Activated CD8-positive, alpha-beta memory T cell treated with anti-CD3 and anti-CD28 coated beads for 36 hours (primary cell): ENCODE measurements around the gene STAM. TPM values are rescaled to one million over a fixed set of nuclear protein-coding genes. Genes with fewer than 3 reads are reported as not detected.
"Not testable (repeated sequence)": the region's sequence is repeated elsewhere in the genome, so short reads cannot be mapped to it uniquely, and the experiment has no call there.

Source experiments
- CTCF ChIA-PET: fragments of 350-600 bp; sonication (Branson Sonifier 250); formaldehyde crosslinking; loops from one replicate; lab custom pipeline; 2021; ENCODE audit warnings: antibody characterized with exemption; lab: Charles Lee
- POLR2A ChIA-PET: fragments of 350-600 bp; sonication (Branson Sonifier 250); formaldehyde crosslinking; loops from one replicate; lab custom pipeline; 2021; ENCODE audit warnings: antibody characterized with exemption; lab: Charles Lee
- total RNA-seq, 2 experiments: library from RNA; stranded (reverse); gene quantifications; one replicate each; pipeline ENCODE4 v1.2.3, GENCODE V29; 2021

STAM gene
- total RNA-seq, 2 experiments from 2014 or later, result 21.2 to 24.2 TPM

GRCh38 chr10:17709492-17709891 lies 65.5 kb downstream of the STAM start:
- ChIA-PET CTCF (no interaction called here), POLR2A (no interaction called here)

DNA sequence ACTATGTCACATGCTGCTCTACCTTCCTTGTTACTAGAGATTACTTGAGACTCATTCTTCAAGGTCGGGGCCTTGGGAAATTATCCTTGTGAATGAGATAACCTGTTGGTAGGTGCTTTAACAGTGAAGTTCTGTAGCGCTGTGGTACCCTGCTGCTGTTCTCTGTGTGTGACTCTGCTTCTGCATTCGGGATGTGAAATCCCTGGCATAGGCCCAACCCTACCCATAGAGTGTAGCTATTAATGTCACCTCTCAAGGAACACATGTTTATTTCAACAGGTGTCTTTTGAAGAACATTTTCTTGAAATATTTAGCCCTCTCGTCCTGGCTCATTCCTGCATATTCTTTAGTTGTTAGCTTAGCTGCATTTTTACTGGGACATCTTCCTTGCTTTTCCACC lies 66.2 kb downstream of the STAM start:
- ChIA-PET CTCF (no interaction called here), POLR2A (no interaction called here)

GRCh38 chr10:17712053-17712452 lies 68.1 kb downstream of the STAM start:
- CTCF ChIA-PET, result no interaction called here
- POLR2A ChIA-PET, result no interaction called here

GRCh38 chr10:17712717-17713471 lies 68.9 kb downstream of the STAM start:
- ChIA-PET POLR2A (no interaction called here), CTCF (no interaction called here)

GRCh38 chr10:17713758-17714157 lies 69.8 kb downstream of the STAM start:
- POLR2A ChIA-PET, result no interaction called here
- CTCF ChIA-PET, result no interaction called here

- ChIA-PET CTCF (no interaction called here), POLR2A (no interaction called here)
Measured at GRCh38 chr10:17716161-17716560, 72.2 kb downstream of the STAM start.

- CTCF ChIA-PET, POLR2A ChIA-PET: not testable (repeated sequence)
Measured at GRCh38 chr10:17722317-17723014, 78.5 kb downstream of the STAM start.

DNA sequence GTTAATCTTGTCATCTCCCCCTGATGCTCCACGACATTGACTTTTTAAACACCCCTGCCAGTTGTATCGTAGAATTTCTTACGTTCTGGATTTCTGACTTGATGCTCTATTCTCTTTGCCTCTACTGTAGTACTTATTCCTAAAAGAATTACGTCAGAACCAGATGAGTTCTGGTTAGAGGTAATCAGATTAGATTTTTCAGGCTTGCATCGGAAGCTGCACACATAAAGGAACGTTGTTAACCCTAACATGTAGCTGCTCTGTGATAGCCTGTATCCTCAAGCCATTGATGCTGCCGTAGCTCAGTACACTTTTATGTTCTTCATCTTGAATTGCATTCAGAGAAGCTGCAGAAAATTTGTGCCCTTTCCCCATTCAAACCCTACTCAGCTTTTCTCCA lies 81.8 kb downstream of the STAM start:
- ChIA-PET CTCF (no interaction called here), POLR2A (no interaction called here)

- CTCF ChIA-PET, result no interaction called here
- POLR2A ChIA-PET, result no interaction called here
Measured at GRCh38 chr10:17729630-17730029, 85.7 kb downstream of the STAM start.

- ChIA-PET POLR2A (interaction anchor here (0.7 kb wide), 1 partner anchor 556 kb away, joined by 3 read pairs; no protein-coding TSS in a partner anchor), CTCF (no interaction called here)
Measured at GRCh38 chr10:17730667-17731066, 86.7 kb downstream of the STAM start.

- POLR2A ChIA-PET, result no interaction called here
- CTCF ChIA-PET, result no interaction called here
Measured at GRCh38 chr10:17731331-17732020, 87.5 kb downstream of the STAM start.

- CTCF ChIA-PET, result interaction anchor here (1.2 kb wide), 1 partner anchor 14 kb away, joined by 3 read pairs; no protein-coding TSS in a partner anchor
- POLR2A ChIA-PET, result no interaction called here
Measured at GRCh38 chr10:17733620-17734019, 89.7 kb downstream of the STAM start.

DNA sequence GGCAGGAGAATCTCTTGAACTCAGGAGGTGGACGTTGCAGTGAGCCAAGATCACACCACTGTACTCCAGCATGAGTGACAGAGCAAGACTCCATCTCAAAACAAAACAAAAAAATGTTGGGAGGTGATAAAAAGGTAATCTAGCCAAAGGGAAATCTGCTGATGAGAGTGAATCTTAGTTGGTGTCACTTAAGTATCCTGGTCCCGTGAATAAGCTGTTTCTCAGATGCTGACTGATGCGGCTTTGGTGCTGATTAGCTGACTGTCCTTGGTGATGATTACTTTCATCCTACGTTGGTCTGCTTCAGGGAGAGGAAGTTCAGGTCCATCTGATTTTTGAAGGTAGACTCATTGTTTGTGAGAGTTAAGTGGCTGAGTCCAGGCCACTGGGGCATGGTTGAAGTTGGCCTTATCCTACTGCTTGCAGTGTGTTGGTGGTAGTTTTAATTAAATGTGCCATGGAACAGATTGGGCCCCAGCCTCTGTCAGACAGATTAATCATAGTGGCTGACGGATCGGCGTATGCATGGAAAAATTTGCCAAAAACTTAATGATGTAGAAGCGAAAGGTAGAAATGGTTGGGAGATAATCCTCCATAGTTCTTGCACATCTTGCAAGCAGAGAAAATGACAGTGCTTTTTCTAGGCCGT lies 90.6 kb downstream of the STAM start:
- POLR2A ChIA-PET, result no interaction called here
- CTCF ChIA-PET, result interaction anchor here (1.2 kb wide), 1 partner anchor 13 kb away, joined by 3 read pairs; no protein-coding TSS in a partner anchor

GRCh38 chr10:17735166-17735941 lies 91.4 kb downstream of the STAM start:
- ChIA-PET POLR2A (no interaction called here), CTCF (interaction anchor here (1.1 kb wide), 1 partner anchor 88 kb away, joined by 3 read pairs; no protein-coding TSS in a partner anchor)

DNA sequence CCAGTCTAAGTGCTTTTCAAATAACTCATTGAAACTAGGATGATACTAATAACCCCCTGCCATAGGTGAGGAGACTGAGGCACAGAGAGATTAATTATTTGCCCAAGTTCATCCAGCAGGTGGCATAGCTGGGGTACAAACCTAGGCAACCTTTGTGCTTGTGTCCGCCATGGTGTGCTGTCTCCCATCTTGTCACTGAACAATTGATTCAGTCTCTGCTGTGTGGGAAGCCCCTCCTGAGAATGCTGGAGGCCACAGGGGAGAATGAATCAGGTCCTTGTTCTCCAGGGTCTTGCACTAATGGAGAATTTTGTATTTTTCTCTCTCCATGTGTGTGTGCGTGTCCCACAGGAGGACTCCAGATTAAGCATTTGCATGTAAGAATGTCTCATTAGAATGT lies 92.3 kb downstream of the STAM start:
- CTCF ChIA-PET, result no interaction called here
- POLR2A ChIA-PET, result no interaction called here

- POLR2A ChIA-PET, result interaction anchor here (0.5 kb wide), 1 partner anchor 127 kb away, joined by 6 read pairs; no protein-coding TSS in a partner anchor
Measured at GRCh38 chr10:17737027-17737965, 93.3 kb downstream of the STAM start.

GRCh38 chr10:17740668-17741067 lies 96.7 kb downstream of the STAM start:
- ChIA-PET POLR2A (no interaction called here), CTCF (no interaction called here)

More at GRCh38 chr10:17737027-17737965, 93.3 kb downstream of the STAM start:
- CTCF ChIA-PET, result interaction anchor here (0.9 kb wide), 1 partner anchor 118 kb away, joined by 4 read pairs; no protein-coding TSS in a partner anchor

DNA sequence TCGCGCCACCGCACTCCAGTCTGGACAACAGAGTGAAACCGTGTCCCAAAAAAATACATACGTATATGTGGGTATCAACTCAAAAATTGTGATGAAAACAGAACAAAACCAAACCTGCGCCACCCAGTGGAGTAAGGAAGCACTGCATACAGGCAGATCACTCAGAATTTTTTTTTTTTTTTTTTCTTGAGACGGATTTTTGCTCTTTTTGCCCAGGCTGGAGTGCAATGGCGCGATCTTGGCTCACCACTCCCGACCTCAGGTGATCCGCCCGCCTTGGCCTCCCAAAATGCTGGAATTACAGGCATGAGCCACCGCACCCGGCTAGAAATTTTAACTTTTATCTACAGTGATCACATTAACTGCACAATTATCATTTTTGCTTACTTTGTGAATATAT lies 99.0 kb downstream of the STAM start:
- CTCF ChIA-PET, result interaction anchor here (0.7 to 0.9 kb wide), 2 partner anchors 32 to 136 kb away, joined by 3 read pairs; no protein-coding TSS in a partner anchor
- POLR2A ChIA-PET, result no interaction called here
